GM19035 (cell line): ENCODE data around the gene ITGB4.
A peak's percentile ranks its signal among the peaks of the same experiment; 100 is the strongest.
"Not testable (repeated sequence)": the region's sequence is repeated elsewhere in the genome, so short reads cannot be mapped to it uniquely, and the experiment has no call there.

ENCODE experiments used
- ATAC-seq: cut with Tn5 transposase; IDR thresholded peaks from one replicate; pipeline ENCODE4 v1.9.1; 2021; ENCODE audit not compliant: unreplicated experiment

ITGB4 gene

DNA sequence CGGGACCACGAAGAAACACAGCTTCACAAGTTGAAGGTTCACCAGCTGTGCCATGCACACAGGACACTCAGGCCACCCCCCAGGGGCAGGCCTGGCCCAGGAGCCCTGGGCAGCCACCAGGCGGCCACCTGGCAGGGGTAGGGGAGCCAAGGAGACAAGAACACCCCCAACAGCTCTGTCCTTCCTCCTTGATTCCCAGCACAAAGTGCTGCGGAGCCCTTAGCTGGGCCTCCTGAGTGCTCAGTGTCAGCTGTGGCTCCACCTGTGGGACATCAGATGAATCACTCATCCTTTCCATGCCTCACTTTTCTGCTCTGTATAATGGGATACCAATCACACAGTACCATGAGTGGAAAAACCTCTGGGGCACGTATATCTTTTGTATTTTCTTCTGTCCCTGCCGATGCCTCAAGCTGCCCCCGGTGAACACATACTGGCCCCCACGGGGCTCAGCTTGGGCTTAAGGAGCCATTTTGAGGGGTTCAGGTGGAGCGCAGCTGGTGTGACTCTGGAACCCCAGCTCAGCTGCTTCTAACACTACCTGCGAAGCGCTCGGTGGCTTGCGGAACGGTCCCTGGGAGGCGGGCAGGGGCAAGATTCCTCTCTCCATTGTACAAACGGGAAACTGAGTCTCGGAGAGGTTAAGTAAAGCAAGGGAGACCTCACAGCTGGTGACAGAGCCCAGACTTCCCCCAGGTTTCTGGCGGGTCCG is 31.7 kb downstream of the ITGB4 start:
- no peak for ATAC-seq

DNA sequence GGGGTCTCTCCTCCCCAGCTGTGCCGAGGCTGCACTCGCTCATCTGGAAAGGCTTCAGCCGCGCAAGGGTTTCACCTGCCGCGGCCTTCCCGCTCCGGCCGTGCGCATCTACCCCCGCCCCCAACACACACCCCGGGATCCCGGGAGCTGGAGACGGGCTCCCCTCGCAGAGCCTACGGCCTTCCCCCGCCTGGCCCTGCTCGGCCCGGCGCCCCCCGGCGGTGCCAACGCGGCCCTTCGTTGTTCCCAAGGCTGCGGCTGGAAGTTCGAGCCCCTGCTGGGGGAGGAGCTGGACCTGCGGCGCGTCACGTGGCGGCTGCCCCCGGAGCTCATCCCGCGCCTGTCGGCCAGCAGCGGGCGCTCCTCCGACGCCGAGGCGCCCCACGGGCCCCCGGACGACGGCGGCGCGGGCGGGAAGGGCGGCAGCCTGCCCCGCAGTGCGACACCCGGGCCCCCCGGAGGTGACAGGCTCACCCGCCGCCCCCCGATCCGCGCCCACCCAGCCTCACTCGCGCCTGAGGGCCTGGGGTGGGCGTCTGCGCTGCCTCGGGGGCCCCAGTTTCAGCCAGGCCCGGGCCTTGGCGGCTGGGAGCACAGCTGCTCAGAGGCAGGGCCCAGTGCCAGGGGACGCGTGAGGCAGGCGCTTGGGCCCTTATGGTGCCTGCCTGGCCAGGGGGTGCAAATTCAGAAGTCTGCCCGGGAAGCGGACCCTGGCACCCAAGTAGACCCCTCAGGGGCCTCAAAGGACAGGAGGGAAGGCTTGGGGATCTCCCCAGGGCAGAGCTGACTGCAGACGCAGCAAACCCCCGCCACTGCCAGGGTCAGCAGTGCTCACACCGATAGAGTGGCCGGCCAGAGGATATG is 32.5 kb downstream of the ITGB4 start:
- peak; percentile 64 for ATAC-seq

DNA sequence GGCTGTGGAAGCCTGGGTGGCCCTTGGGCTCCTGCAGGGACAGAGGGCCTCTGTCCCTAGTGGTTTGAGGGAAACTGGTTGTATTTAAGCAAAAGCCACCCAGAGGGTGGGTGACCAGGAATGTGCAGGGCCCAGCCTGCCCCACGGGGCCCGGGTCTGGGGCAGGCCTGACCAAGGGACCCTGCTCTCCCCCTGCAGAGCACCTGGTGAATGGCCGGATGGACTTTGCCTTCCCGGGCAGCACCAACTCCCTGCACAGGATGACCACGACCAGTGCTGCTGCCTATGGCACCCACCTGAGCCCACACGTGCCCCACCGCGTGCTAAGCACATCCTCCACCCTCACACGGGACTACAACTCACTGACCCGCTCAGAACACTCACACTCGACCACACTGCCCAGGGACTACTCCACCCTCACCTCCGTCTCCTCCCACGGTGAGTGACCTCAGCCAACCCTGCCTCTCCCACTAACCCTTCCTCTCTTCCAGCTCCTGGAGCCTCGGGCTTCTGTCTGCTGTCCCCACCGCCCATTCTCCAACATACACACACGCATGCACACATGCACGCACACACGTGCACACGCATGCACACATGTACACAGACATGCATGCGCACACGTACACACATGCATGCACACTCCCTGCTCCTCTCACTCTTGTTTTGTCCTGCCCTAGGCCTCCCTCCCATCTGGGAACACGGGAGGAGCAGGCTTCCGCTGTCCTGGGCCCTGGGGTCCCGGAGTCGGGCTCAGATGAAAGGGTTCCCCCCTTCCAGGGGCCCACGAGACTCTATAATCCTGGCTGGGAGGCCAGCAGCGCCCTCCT is 33.3 kb downstream of the ITGB4 start:
- ATAC-seq: no peak

DNA sequence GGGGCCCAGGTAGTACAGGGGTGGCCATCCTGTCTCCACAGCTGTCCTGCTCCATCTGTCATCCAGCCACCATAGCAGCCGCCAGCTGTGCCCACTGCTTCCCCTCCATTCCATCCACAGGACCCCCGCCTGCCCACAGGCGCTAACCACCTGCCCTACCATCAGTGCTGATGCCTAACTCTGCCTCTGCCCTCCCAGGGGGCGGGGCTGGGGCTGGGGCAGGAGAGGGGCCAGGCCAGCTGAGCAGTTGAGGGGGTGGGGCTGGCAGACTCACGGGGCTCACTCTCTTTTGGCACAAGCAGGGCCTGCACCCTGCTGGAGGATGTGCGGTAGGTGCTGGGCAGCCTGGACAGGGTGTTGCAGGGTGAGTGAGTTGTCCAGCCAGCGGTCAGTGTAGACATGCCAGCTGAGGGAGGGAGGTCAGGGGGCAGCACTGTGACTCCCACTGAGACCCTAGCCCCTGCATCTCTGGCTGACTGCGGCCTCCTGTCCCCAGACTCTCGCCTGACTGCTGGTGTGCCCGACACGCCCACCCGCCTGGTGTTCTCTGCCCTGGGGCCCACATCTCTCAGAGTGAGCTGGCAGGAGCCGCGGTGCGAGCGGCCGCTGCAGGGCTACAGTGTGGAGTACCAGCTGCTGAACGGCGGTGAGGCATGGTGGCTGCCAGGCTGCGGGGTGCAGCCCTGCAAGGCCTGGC is 34.1 kb downstream of the ITGB4 start:
- ATAC-seq: no peak

DNA sequence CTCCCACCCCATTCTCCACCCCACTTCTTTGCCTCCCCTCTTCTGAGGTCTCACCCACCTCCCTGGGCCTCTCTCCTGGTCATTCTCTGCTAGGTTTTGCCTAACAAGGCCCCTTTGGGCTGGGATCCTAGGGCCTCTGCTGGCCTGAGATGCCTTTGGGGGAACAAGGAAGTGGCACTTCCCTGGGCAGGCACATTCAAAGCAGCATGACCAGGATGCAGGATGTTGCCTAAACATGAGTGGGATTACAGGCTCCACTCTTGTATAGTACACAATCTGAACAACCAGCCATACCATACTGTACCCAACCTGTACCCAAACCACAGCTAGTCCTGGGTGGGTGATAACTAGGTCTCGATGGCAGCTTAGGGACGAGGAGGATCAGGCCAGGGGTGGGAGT is 34.7 kb downstream of the ITGB4 start:
- ATAC-seq: no peak

DNA sequence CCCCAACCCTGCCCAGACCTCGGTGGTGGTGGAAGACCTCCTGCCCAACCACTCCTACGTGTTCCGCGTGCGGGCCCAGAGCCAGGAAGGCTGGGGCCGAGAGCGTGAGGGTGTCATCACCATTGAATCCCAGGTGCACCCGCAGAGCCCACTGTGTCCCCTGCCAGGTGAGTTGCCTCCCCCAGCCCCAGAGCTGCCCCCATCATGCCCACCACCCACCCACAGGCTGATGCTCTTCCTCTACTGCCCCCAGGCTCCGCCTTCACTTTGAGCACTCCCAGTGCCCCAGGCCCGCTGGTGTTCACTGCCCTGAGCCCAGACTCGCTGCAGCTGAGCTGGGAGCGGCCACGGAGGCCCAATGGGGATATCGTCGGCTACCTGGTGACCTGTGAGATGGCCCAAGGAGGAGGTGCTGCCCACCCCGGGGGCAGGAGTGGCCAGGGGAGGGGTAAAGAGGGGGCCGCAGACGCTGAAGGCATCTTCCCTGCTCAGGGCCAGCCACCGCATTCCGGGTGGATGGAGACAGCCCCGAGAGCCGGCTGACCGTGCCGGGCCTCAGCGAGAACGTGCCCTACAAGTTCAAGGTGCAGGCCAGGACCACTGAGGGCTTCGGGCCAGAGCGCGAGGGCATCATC is 35.3 kb downstream of the ITGB4 start:
- no peak for ATAC-seq

DNA sequence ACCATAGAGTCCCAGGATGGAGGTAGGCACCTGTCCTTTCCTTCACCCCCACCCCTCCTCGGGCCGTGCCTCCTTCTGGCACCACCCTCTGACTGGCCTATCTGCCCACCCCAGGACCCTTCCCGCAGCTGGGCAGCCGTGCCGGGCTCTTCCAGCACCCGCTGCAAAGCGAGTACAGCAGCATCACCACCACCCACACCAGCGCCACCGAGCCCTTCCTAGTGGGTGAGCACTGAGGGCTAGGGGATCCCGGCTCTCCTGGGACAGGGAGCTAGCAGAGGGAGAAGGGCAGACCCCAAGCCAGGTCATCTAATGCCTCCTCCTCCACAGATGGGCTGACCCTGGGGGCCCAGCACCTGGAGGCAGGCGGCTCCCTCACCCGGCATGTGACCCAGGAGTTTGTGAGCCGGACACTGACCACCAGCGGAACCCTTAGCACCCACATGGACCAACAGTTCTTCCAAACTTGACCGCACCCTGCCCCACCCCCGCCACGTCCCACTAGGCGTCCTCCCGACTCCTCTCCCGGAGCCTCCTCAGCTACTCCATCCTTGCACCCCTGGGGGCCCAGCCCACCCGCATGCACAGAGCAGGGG is 35.9 kb downstream of the ITGB4 start:
- ATAC-seq: no peak

DNA sequence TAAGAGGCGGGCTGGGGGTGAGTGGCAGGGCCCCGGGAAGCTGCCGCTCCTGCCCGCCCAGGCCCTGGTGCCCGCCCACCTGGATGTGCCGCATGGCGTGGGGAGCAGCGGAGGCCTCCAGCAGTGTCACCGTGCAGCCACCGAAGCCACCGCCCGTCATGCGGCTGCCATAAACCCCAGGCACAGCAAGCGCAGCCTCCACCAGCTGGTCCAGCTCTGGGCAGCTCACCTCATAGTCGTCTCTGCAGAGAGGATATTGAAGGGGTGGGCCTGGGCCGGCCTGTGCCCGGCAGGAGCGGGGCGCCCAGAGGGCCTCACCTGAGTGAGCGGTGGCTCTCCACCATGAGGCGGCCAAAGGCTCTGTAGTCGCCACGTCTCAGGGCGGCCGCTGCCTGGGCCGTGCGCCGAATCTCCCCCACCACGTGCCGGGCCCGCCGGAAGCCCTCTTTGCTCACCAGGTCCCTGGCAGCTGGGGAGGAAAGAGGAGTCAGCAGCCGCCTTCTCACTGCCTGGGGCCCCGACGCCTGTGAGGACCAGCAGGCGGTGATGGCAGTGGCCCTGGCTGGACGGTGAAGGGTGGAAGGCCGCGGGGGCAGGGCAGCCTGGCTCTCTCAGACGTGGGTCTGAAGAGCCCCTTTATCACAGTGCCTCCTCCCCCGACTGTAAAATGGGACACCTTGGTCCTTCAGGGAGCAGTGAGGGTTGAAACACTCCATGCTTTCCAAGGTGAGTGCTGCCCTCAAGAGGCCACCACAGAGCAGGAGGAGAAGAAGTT is 37.1 kb downstream of the ITGB4 start:
- no peak for ATAC-seq

DNA sequence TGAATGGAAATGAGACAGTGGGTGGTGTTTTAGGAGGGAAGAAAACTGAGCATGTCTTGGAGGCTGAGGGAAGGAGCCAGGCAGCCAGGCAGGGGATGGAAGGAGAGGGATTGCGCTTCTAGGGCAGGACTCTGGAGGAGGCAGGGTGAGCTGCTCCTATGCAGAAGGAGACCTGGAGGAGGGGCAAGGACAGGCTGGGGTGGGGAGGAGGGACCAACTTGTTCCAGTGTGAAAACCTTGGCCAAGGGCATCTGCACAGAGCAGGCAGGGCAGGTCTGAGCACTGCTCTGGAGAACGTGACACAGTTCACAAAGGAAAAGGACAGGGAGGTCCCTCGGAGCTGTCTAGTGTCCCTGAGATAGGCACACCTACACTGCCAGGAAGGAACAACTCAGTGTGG is 38.2 kb downstream of the ITGB4 start:
- ATAC-seq: no peak

DNA sequence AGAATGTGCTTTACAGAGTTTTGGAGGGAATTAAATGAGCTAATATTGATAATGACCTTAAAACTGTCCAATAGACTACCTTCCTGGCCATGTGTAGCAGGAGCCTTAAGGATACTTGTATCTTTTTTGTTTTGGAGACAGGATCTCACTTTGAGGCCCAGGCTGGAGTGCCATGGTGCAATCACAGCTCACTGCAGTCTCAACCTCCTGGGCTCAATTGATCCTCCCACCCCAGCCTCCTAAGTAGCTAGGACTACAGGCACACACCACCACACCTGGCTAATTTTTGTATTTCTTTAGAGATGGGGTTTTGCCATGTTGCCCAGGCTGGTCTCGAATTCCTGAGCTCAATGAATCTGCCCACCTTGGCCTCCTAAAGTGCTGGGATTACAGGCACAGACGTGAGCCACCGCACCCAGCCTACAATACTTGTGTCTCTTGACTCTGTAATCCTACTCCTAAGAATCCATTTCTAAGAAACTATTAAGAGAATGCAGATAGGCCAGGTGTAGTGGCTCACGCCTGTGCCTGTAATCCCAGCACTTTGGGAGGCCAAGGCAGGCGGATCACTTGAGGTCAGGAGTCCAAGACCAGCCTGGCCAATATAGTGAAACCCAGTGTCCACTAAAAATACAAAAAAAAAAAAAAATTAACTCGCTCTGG is 38.9 kb downstream of the ITGB4 start:
- ATAC-seq: not testable (repeated sequence)

DNA sequence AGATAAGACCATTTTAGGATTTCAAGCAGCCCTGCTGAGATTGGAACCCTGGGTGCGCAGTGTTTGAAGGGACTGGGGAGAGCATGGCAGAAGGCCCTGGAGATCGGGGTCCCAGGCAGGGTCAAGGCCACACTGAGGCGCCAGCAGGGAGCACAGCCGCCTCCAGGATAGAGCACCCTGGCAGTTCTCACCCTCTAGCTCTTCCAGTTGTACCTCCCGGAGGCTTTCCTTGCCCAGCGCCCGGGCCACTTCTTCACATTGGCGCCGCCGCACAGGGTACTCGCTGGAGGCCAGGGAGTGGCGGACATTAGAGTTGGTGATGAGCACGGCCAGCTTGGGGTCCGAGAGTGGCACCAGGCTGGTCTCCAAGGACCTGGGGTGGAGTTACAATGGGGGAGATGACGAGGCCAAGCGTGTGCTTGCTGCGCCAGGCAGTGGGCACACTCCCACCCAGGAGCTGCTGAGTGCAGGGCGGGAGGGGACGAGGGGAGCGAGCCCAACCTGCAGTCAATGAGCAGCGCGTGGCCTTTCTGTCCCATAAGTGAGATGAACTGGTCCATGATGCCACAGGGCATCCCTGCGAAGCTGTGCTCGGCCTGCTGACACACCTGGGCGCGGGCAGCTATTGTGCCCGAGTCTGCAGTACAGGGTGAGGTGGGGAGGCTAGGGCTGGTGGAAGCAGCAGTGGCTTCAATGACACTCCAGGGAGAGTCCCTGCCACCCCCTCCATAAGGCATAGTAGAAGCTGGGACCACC is 41.4 kb downstream of the ITGB4 start:
- ATAC-seq: no peak

DNA sequence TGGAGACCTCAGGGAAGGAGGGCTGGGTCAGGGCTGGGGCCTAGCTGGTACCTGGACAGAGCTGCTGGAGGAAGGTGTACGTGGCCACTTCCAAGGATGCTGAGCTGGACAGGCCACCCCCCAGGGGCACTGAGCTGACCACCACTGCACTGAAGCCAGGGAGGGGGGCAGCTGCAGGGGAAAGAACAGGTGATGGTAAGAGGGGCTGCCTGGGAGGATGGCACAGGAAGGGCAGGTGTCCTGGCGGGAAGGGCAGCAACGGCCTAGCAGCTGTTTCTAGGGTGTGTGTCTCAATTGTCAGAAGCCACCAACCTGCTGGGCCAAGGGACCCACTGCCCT is 42.0 kb downstream of the ITGB4 start:
- no peak for ATAC-seq

DNA sequence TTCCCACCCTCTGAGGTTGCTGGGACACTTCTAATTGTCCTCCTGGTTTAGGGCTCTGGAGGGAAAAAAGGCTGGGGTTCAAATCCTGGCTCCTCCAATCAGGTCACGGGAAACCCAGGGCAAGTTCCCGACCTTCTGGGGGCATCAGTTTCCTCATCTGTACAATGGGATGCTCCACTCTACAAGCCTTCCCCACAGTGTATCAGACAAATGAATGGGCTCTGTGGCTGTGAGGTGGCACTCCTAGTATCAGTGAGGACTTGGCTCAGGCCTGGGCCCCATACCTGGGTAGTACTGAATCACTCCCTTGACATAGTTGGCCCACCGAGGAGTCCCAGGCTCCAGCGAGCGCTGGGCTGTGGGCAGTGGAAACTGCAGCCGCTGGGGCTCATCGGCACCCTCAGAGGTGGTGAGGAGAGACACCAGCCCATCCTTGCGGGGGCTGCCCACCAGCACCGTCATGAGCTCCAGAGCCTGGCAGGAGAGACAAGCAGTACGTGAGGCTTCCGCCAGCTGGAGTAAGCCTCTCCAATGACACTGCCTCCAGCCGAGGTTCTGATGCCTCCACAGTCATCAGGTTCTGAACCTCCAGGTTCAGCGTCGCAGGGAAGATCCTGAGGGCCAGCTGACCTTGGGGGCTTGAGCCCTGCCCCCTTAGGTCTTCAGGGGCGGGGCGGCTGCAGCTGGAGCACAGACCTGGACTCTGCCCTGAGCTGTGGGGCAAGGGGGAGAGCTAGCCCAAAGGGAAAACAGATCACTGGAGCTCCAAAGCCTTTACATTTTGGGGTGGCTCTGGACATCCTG is 42.6 kb downstream of the ITGB4 start:
- ATAC-seq: no peak

DNA sequence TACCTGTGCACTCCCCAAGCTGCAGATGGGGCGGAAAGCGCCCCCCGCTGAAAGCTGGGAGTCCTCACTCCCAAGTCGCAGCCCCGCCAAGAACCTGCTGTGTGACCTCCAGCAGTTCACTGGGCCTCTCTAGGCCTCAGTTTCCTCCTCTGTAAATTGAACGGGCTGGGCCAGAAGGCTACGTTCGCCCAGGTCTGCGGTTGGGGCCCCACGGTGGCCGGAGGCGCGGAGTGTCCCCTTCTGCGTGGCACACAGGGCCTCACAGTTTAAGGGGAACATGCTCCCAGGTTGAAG is 43.1 kb downstream of the ITGB4 start:
- no peak for ATAC-seq

DNA sequence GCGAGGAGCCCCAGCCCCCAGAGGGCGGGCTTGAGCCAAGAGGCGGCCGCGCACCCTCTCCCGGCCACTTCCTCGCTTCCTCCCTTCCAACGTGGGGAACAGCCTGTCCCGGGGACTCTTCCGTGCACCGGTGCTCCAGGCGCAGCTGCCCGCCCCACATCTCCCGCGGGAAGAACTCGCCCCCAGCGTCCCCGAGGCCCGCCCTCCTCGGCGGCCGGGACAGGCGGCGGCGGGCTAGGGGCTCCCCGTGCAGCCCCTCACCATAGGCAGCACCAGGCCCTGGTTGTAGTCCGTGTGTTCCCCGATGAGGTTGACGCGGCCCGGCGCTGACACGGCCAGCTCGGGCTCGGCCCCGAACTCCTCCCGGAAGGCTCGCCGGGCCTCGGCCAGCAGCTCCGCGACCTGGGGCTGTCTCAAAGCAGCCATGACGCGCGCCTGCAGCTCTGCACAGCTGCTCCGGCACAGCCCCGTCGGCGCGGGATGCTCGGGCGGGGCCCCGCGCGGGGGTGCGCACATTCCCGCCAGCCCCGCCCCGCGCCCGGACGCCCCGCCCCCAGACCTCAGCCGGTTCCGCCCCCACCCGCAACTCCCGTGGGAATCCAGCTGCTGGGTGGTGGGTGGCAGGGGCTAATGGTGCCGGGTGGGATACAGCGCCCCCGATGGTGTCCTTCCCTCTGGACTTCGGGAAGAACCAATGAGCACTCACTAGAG is 43.6 kb downstream of the ITGB4 start, which contains the start of gene GALK1:
Gene GALK1 (minus strand): TSS at position 482 of the 711 bp plus-strand sequence. CDS start 56 bp downstream, at position 426.
- ATAC-seq: peak; percentile 75

DNA sequence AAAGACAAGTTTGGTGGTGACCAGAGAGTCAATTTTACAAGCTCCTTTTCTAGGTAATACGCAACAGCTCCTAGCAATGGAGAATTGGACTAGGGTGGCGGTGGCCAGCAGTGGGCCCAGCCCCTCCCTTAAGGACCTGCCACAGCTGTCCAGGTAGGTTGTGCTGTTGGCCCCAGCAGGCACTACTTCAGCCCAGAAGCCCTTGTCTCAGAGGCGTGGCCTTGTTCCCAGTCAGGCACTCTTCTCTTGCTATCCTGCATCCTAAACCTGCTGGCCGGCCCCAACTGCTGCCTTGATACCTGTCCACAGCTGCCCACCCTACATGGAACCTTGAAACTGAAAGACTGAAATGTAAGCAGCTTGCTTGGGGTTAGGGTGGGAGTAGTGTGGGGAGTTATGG is 44.7 kb downstream of the ITGB4 start:
- ATAC-seq: no peak

DNA sequence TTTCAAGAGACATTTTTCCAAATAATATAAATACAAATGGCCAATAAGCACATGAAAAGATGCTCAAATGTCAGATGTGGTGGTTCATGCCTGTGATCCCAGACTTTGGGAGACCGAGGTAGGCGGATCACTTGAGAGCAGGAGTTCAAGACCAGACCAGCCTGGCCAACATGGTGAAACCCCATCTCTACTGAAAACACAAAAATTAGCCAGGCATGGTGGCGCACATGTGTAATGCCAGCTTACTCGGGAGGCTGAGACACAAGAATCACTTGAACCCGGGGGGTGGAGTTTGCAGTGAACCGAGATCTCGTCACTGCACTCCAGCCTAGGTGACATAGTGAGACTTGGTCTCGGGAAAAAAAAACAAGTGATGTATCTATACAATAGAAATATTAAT is 46.6 kb downstream of the ITGB4 start:
- no peak for ATAC-seq
